ENCODE results near the gene SMG7.

DNA sequence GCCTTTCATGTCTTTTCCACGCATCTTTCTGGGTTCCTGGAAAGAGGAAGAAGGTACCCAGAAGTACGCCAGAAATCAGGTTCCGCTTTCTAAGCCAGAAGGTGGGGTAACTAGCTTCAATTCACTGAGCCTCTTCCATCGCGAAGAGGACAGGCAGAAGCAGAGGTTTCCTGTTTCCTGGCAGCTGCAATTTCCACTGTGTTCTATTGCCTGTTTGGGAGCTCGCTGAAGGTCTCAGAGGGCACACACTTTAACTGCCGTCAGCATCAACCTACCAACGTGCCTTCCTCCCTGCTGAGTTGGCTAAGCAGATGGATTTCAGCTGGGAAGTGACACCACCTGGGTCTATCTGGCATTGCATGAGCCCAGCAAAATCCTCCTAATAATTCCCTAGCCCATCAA, 108.0 kb downstream of the SMG7 start:
- no peak for TF ChIP-seq BHLHE40 (IDR thresholded peaks at IDR 0.05; ENCODE audit: borderline replicate concordance)
- no peak for TF ChIP-seq TARDBP (IDR thresholded peaks at IDR 0.05)
- TF ChIP-seq, protein P1, sequence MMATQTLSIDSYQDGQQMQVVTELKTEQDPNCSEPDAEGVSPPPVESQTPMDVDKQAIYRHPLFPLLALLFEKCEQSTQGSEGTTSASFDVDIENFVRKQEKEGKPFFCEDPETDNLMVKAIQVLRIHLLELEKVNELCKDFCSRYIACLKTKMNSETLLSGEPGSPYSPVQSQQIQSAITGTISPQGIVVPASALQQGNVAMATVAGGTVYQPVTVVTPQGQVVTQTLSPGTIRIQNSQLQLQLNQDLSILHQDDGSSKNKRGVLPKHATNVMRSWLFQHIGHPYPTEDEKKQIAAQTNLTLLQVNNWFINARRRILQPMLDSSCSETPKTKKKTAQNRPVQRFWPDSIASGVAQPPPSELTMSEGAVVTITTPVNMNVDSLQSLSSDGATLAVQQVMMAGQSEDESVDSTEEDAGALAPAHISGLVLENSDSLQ (IDR thresholded peaks at IDR 0.05): no peak
- TF ChIP-seq FOXM1 (IDR thresholded peaks at IDR 0.05; ENCODE audit: borderline replicate concordance): no peak
- no peak for TF ChIP-seq HDGF (IDR thresholded peaks at IDR 0.05; ENCODE audit: borderline replicate concordance)
- no peak for TF ChIP-seq NFRKB (IDR thresholded peaks at IDR 0.05)
- TF ChIP-seq ELF4 (IDR thresholded peaks at IDR 0.05): no peak
- TF ChIP-seq SP1 (IDR thresholded peaks at IDR 0.05): no peak
- no peak for TF ChIP-seq SUZ12 (IDR thresholded peaks at IDR 0.05)
- no peak for TF ChIP-seq ZNF384 (IDR thresholded peaks at IDR 0.05)
- TF ChIP-seq CTBP1 (IDR thresholded peaks at IDR 0.05; ENCODE audit: borderline replicate concordance): no peak
- TF ChIP-seq FOXK2 (IDR thresholded peaks at IDR 0.05): no peak

Measured in HEK293T (cell line).